Astrocyte (in vitro differentiated cells and primary cell): ENCODE data around the gene AOAH. TPM values are rescaled to one million over a fixed set of nuclear protein-coding genes. Genes with fewer than 3 reads are reported as not detected.

ENCODE experiments used
- DNase-seq: peaks from one replicate; pipeline ENCODE4 v3.0.0-alpha.2; 2010; ENCODE audit warnings: low read depth
- FAIRE-seq: peaks from 2 replicates; lab custom pipeline; 2011; peaks lifted over from hg19 to GRCh38; lab: Jason Lieb, UNC
- H2AFZ ChIP-seq: 2 replicates; pipeline ENCODE4 v1.6.0; 2012; ENCODE audit warnings: low read depth, low read length, inconsistent platforms
- H3K27ac ChIP-seq: 2 replicates; pipeline ENCODE4 v1.5.1; 2011; ENCODE audit warnings: low read depth, low read length, inconsistent platforms
- H3K27me3 ChIP-seq: 2 replicates; pipeline ENCODE4 v1.6.0; 2011; ENCODE audit warnings: low read length, inconsistent platforms; ENCODE audit not compliant: insufficient read depth
- H3K36me3 ChIP-seq: 2 replicates; pipeline ENCODE4 v1.5.1; 2011; ENCODE audit warnings: low read length, inconsistent platforms; ENCODE audit not compliant: insufficient read depth
- H3K4me1 ChIP-seq: 2 replicates; pipeline ENCODE4 v1.5.1; 2011; ENCODE audit warnings: low read length, inconsistent platforms; ENCODE audit not compliant: insufficient read depth
- H3K4me2 ChIP-seq: 2 replicates; pipeline ENCODE4 v1.6.0; 2012; ENCODE audit warnings: low read length, inconsistent platforms
- H3K4me3 ChIP-seq: 2 replicates; pipeline ENCODE4 v1.5.1; 2011; ENCODE audit warnings: low read depth, mild to moderate bottlenecking, low read length, inconsistent platforms; ENCODE audit not compliant: insufficient read depth
- H3K79me2 ChIP-seq: 2 replicates; pipeline ENCODE4 v1.6.0; 2012; ENCODE audit warnings: mild to moderate bottlenecking, low read length, inconsistent platforms; ENCODE audit not compliant: insufficient read depth
- H3K9ac ChIP-seq: 2 replicates; pipeline ENCODE4 v1.6.0; 2012; ENCODE audit warnings: mild to moderate bottlenecking, low read length, inconsistent platforms
- H3K9me3 ChIP-seq: 2 replicates; pipeline ENCODE4 v1.5.1; 2012; ENCODE audit warnings: low read depth, mild to moderate bottlenecking, low read length, inconsistent platforms; ENCODE audit not compliant: insufficient read depth
- H4K20me1 ChIP-seq: 2 replicates; pipeline ENCODE4 v1.6.0; 2012; ENCODE audit warnings: low read length, inconsistent platforms; ENCODE audit not compliant: insufficient read depth
- H3K27ac Mint-ChIP-seq: one replicate; pipeline ENCODE4 v1.8.0; 2021; ENCODE audit warnings: mild to moderate bottlenecking, mixed read lengths; ENCODE audit not compliant: unreplicated experiment
- H3K27me3 Mint-ChIP-seq: one replicate; pipeline ENCODE4 v1.8.0; 2021; ENCODE audit warnings: low read depth, mixed read lengths; ENCODE audit not compliant: unreplicated experiment
- H3K36me3 Mint-ChIP-seq: one replicate; pipeline ENCODE4 v1.8.0; 2021; ENCODE audit warnings: low read depth, mixed read lengths; ENCODE audit not compliant: unreplicated experiment
- H3K4me1 Mint-ChIP-seq: one replicate; pipeline ENCODE4 v1.8.0; 2021; ENCODE audit warnings: low read depth, mixed read lengths; ENCODE audit not compliant: unreplicated experiment
- H3K4me3 Mint-ChIP-seq: one replicate; pipeline ENCODE4 v1.8.0; 2021; ENCODE audit warnings: mild to moderate bottlenecking, moderate library complexity, mixed read lengths; ENCODE audit not compliant: unreplicated experiment
- H3K9me3 Mint-ChIP-seq: one replicate; pipeline ENCODE4 v1.8.0; 2021; ENCODE audit warnings: mild to moderate bottlenecking, mixed read lengths; ENCODE audit not compliant: unreplicated experiment
- CTCF ChIP-seq: IDR thresholded peaks from 2 replicates; pipeline ENCODE4 v1.5.1; 2011; ENCODE audit warnings: low read depth, mild to moderate bottlenecking, inconsistent platforms, low read length, moderate library complexity; ENCODE audit not compliant: insufficient read depth
- EZH2 ChIP-seq: IDR thresholded peaks from 2 replicates; pipeline ENCODE4 v1.6.1; 2012; ENCODE audit warnings: mild to moderate bottlenecking, low read length, inconsistent platforms; ENCODE audit not compliant: insufficient read depth
- total RNA-seq: library from RNA; stranded (reverse); gene quantifications from 2 replicates; pipeline ENCODE4 v1.2.1, GENCODE V29; 2021

The AOAH gene
- total RNA-seq, 1 donor from 2014 or later = not detected

GRCh38 chr7:36514289-36515243 is 209.7 kb downstream of the AOAH start:
- no peak overlapping the region for H2AFZ ChIP-seq
- no peaks in the 10 kb centered on the region for H3K27me3 Mint-ChIP-seq
- H3K27ac ChIP-seq = no peak overlapping the region
- no peaks in the 10 kb centered on the region for H4K20me1 ChIP-seq
- H3K36me3 ChIP-seq = no peaks in the 10 kb centered on the region
- no peak overlapping the region for H3K4me3 ChIP-seq
- H3K4me1 Mint-ChIP-seq = no peaks in the 10 kb centered on the region
- H3K9me3 Mint-ChIP-seq = no peaks in the 10 kb centered on the region
- DNase-seq (no peak), FAIRE-seq (no peak)
- no peaks in the 10 kb centered on the region for H3K9me3 ChIP-seq
- no peaks in the 10 kb centered on the region for H3K27me3 ChIP-seq
- H3K9ac ChIP-seq = no peak overlapping the region
- no peak overlapping the region for H3K4me2 ChIP-seq
- no peak overlapping the region for H3K4me3 Mint-ChIP-seq
- TF ChIP-seq EZH2 (no peak), CTCF (no peak)
- H3K79me2 ChIP-seq = no peaks in the 10 kb centered on the region
- peaks cover 2% of the 10 kb centered on the region for H3K36me3 Mint-ChIP-seq
- H3K4me1 ChIP-seq = no peaks in the 10 kb centered on the region
- H3K27ac Mint-ChIP-seq = no peak overlapping the region

GRCh38 chr7:36513393-36513792 is 210.9 kb downstream of the AOAH start:
- FAIRE-seq = no peak
- H3K27me3 Mint-ChIP-seq = no peaks in the 10 kb centered on the region
- Histone ChIP-seq H3K4me2 (no peak overlapping the region), H4K20me1 (no peaks in the 10 kb centered on the region), H3K27me3 (no peaks in the 10 kb centered on the region), H3K9ac (no peak overlapping the region), H3K79me2 (no peaks in the 10 kb centered on the region), H3K36me3 (no peaks in the 10 kb centered on the region), H3K9me3 (no peaks in the 10 kb centered on the region), H3K4me1 (no peaks in the 10 kb centered on the region), H3K4me3 (no peak overlapping the region), H2AFZ (no peak overlapping the region), H3K27ac (no peak overlapping the region)
- DNase-seq = no peak
- no peaks in the 10 kb centered on the region for H3K9me3 Mint-ChIP-seq
- H3K4me1 Mint-ChIP-seq = no peaks in the 10 kb centered on the region
- no peak overlapping the region for H3K27ac Mint-ChIP-seq
- TF ChIP-seq CTCF = no peak
- no peak for TF ChIP-seq EZH2
- H3K4me3 Mint-ChIP-seq = no peak overlapping the region
- H3K36me3 Mint-ChIP-seq = peaks cover 2% of the 10 kb centered on the region

- H2AFZ ChIP-seq = no peak overlapping the region
- TF ChIP-seq CTCF (no peak), EZH2 (no peak)
- H3K4me3 Mint-ChIP-seq = no peak overlapping the region
- peaks cover 2% of the 10 kb centered on the region for H3K36me3 Mint-ChIP-seq
- no peaks in the 10 kb centered on the region for H3K27me3 Mint-ChIP-seq
- H3K9ac ChIP-seq = no peak overlapping the region
- no peaks in the 10 kb centered on the region for H3K4me1 Mint-ChIP-seq
- no peak overlapping the region for H3K4me2 ChIP-seq
- no peak overlapping the region for H3K4me3 ChIP-seq
- no peaks in the 10 kb centered on the region for H3K27me3 ChIP-seq
- no peaks in the 10 kb centered on the region for H4K20me1 ChIP-seq
- H3K27ac ChIP-seq = no peak overlapping the region
- FAIRE-seq (no peak), DNase-seq (no peak)
- no peaks in the 10 kb centered on the region for H3K9me3 Mint-ChIP-seq
- no peaks in the 10 kb centered on the region for H3K9me3 ChIP-seq
- no peak overlapping the region for H3K27ac Mint-ChIP-seq
- no peaks in the 10 kb centered on the region for H3K79me2 ChIP-seq
- H3K4me1 ChIP-seq = no peaks in the 10 kb centered on the region
- no peaks in the 10 kb centered on the region for H3K36me3 ChIP-seq
Measured at GRCh38 chr7:36512616-36513015, 211.7 kb downstream of the AOAH start.
